Fibroblast of skin of back (primary cell): ENCODE data around the gene CYS1.
"Not testable (repeated sequence)": the region's sequence is repeated elsewhere in the genome, so short reads cannot be mapped to it uniquely, and the experiment has no call there.

Experiments used
- DNase-seq: peaks from one replicate; pipeline ENCODE4 v3.0.0-alpha.2; 2013

Gene CYS1

DNA sequence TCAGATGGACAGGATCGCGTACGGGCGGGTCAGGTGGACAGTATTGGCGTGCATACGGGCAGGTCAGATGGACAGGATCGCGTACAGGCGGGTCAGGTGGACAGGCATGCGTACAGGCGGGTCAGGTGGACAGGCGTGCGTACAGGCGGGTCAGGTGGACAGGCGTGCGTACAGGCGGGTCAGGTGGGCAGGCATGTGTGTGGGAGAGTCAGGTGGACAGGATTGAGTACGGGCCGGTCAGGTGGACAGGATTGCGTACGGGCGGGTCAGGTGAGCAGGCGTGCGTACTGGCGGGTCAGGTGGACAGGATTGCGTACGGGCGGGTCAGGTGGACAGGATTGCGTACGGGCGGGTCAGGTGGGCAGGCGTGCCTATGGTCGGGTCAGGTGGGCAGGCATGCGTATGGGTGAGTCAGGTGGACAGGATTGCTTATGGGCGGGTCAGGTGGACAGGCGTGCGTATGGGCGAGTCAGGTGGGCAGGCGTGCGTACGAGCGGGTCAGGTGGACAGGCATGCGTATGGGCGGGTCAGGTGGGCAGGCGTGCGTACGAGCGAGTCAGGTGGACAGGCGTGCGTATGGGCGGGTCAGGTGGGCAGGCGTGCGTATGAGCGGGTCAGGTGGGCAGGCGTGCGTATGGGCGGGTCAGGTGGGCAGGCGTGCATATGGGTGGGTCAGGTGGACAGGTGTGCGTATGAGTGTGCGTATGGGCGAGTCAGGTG, 68.4 kb downstream of the CYS1 start:
- not testable (repeated sequence) for DNase-seq

DNA sequence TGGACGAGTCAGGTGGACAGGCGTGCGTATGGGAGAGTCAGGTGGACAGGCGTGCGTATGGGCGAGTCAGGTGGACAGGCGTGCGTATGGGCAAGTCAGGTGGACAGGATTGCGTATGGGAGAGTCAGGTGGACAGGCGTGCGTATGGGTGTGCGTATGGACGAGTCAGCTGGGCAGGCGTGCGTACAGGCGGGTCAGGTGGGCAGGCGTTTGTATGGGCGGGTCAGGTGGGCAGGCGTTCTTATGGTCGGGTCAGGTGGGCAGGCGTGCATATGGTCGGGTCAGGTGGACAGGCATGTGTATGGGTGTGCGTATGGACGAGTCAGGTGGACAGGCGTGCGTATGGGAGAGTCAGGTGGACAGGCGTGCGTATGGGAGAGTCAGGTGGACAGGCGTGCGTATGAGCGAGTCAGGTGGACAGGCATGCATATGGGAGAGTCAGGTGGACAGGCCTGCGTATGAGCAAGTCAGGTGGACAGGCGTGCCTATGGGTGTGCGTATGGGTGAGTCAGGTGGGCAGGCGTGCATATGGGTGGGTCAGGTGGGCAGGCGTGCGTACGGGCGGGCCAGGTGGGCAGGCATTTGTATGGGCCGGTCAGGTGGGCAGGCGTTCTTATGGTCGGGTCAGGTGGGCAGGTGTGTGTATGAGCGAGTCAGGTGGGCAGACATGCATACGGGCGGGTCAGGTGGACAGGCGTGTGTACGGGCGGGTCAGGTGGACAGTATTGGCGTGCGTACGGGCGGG, 69.2 kb downstream of the CYS1 start:
- not testable (repeated sequence) for DNase-seq

DNA sequence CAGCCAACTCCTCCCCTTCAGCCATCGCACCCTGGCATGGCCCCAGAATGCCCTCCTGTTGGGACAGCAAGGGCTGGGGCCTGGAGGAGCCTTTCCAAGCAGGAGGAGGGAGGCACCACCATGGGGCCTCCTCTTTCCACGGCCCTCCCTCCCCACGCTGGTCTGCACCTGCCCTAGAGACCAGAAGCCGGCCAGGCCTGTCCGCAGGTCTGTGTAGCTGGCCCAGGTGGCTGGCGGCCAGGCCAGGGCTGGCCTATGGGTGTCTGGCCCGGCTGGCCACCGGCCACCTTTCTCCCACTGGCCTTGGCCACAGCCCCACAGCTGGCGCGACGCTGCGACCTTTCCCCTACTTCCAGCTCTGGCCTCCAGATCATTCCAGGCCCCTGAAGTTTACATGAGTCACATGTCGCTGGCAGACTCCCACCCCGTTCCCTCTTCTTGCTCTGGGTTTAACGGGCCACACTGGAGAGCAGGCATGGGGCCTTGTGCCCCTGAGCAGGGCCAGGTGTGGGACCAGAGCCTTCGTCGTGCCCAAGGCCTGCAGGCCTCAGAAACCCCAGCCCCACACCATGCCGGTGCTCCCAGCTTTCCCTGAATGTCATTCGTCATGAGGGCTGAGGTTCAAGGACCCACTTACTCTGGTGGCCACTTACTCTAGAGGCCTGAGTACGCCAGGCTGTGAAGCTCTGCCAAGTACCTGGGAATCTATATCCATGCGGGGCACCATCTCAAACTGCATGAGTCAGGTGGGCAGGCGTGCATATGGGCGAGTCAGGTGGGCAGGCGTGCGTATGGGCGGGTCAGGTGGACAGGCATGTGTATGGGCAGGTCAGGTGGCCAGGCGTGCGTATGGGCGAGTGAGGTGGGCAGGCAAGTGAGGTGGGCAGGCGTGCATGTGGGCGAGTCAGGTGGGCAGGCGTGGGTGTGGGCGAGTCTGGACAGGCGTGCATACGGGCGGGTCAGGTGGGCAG, 70.1 kb downstream of the CYS1 start:
- DNase-seq: no peak

DNA sequence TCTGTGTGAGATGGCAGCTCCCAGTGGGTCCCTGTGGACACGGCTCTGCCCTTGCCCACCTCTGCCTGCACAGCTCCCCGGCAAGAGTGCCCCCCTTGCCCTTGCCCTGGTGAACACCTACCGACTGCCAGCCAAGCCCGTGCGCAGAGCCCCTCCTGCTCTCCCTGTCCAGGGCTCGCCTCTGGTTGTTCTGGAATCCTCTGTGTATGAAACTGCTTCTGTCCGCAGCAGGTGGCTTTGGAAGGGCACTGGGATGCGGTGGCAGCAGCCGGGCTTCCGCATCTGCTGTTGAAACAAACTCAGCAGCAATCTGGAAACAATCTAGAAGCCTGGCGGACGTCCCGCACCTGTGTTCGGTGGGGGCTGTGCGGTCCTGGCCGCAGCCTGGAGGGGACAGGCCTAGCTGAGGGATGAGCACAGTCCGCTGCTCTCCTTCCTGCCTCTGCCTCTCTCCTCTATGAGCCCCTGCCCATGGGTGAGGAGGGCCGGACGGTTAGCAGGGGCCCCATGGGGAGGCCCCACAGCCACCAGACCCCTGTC, 70.9 kb downstream of the CYS1 start:
- DNase-seq: no peak

DNA sequence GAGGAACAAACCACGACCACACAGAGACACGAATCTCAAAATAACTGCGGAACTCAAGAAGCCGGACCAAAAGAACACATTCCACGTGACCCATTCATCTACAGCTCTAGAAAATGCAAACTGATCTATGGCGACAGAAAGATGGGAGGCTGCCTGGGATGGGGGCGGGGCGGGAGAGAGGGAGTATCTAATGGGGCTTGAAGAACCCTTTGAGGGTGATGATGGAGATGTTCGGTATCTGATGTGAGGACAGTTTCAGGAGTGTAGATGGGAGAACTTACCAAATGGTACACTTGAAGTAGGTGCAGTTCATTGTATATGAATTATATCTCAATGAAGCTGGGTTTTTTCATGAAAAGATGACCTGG, 71.4 kb downstream of the CYS1 start:
- DNase-seq: no peak

DNA sequence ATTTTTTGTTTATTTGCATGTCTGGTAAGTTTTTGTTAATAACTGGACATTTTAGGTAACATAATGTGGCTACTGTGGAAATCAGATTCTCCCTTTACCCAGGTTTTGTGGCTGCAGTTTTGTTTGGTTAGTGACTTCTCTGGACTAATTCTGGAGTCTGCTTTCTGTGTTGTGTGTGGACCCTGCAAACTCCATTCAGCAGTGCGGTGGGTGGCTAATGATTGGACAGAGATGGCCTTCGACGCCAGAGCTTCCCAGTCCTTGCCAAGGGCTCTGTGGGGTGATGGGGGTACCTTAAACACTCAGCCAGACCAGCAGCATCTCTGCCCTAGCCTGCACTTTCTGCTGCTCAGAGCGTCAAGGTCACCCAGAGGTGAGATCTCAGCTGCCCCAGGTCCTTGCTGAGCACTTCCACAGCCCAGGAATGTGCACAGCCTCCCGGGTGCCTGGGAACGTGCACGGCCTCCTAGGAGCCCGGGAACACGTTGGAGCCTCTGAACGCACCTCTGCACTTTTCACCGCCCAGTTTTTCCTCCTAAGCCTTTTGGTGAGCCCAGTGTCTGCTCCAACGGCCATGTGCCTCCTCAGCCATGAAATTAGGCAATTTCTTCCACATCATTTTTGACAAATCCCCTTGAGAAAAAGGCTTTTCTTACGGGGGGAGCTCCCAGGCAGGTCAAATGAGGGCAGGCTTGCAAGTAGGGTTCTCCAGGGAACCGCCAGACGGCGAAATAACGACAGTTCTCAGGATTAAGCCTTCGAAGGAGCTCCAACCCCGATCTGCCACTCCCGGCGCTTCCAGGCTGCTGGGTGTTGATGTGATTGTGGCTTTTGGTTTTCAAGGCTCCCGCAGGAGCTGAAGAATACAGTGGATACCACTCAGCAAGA, 72.0 kb downstream of the CYS1 start:
- peak; percentile 47 for DNase-seq

DNA sequence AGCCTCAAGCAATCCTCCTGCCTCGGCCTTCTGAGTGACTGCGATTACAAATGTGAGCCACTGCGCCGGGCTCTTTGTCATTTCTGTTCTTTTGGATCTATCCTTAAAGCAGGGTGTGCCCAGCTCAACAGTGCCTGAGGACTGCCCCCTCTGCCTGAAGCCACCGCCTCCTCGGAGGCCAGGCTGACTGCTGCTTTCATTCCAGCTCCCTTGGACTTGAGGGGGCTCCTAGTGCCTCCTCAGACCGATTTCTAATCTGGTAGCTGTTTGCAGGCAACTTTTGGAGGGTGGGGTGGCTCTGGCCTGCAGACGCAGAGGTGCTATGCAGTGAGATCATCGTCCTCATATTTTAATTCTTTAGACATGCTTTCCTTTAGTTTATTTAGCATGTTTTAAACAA, 72.8 kb downstream of the CYS1 start:
- peak; percentile 29 for DNase-seq
